ENCODE results near the gene ALG1L2.
"Not testable (repeated sequence)": the region's sequence is repeated elsewhere in the genome, so short reads cannot be mapped to it uniquely, and the experiment has no call there.

The ALG1L2 gene, protein sequence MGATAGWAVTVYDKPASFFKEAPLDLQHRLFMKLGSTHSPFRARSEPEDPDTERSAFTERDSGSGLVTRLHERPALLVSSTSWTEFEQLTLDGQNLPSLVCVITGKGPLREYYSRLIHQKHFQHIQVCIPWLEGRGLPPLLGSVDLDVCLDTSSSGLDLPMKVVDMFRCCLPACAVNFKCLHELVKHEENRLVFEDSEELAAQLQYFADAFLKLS

DNA sequence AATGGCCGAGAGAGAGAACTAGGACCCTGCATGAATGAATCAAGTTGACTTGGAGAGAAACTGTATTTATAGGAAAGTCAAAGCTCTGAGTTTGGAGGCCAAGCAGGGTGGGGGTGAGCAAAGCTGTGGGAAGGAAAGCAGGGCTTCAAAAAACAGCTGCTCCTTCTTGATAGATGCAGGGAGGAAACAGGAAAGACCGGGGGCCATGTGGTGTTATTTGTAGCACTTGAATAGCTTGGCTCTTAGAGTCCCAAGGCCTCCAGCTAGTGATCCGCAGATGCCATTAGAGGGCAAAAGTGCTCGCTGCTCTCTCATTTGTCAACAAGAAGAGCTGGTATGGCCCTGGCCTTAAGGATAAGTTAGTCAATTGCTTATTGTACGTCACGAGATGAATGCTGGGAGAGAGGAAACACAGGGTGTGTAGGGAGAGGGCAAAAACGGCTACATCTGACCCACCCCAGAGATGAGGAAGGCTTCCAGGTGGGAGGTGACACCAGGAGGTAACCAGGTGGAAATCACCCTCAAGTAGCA, at the start of gene ALG1L2:
ALG1L2 (plus strand) TSS at position 481 of the 531 bp plus-strand sequence. CDS start 186 bp downstream, outside the sequence.
- DNase-seq (ENCODE audit: low read depth), result no peak

DNA sequence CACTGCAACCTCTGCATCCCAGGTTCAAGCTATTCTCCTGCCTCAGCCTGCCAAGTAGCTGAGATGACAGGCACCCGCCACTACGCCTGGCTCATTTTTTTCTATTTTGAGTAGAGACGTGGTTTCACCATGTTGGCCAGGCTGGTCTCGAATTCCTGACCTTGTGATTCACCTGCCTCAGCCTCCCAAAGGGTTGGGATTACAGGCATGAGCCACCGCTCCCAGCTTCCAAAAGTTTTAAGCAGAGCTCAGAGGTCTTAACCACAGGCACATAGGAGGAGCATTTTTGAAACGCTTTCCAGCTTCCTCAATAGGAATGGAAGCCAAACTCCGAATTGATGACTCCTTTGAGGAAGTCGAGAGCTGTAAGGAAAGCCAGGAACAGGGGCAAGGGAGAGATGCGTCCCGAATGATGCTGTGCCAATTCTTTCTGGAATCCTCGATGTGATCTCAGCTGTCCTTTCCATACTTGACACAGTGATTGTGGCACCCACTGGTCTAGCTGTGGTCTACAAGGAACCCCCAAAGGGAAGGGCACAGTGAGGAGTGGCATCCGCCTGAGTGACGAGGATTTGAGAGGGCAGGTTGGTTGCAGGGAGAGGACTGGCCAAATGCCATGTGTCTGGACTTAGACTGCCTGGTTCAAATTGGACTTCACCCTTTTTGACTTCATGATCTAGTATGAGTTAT, 44.4 kb upstream of the ALG1L2 start:
- DNase-seq (ENCODE audit: low read depth), result peak; percentile 67

DNA sequence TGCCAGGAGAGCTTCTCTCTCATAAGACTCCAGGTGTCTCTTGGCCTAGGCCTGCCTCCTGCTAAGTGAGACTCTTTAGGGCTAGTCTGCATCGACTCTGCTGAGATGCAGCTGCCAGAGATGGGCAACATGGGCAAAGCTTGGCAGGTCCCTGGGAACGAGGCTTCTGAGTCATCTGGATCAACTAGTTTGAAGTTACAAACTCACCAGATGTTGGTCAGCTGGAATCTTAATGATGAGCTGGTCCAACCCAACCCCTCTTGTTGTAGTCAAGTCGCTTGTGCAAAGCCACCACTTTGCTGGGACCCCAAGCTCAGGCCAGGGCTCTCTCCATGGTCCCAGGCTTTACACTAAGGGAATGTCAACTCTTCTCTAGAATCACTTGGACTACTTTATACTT, 38.9 kb upstream of the ALG1L2 start:
- not testable (repeated sequence) for DNase-seq (ENCODE audit: low read depth)

DNA sequence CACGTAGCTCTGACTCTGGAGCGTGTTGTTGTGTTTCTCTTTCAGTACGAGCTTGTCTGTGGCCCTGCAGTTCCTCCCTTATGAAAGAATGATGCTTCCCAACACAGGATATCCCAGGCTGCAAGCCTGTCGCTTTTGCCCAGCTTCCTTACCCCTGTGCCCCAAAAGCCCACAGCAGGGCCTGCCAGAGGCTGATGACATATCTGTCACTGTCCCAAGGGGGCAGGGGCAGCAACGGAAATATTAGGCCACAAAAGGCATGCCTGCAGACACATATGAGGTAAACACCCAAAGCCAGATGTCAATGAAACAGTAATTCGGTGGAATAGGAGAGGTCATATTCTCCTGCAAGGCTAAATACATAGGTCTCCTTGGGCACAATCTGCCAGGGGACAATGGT, 38.0 kb upstream of the ALG1L2 start:
- DNase-seq (ENCODE audit: low read depth), result not testable (repeated sequence)

DNA sequence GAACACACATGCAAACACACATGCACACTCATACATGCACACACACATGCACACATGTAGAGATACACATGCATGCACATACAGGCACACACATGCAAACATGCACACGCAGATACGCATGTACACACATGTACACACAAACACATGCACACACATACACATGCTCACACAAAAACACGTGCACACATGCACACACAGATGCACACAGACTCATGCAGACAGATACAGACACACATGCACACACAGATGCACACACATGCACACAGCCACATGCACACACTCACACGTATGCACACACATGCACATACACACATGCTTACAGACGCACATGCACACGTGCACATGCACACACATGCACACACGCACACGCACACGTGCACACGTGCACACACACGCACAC, 37.3 kb upstream of the ALG1L2 start:
- DNase-seq (ENCODE audit: low read depth), result no peak

DNA sequence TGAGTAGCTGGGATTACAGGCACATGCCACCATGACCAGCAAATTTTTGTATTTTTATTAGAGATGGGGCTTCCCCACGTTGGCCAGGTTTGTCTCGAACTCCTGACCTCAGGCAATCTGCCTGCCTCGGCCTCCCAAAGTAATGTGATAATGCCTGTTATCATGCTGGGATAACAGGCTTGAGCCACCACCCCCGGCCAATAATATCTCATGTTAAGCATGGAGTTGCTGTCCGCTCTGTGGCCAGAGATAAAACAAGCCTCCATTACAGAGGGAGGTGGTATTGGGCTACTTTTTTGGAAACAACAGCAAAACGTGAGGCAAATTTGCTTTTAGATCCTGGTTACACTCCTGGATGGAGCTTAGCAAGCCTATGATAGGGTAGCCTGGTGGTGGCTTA, 32.9 kb upstream of the ALG1L2 start:
- no peak for DNase-seq (ENCODE audit: low read depth)

DNA sequence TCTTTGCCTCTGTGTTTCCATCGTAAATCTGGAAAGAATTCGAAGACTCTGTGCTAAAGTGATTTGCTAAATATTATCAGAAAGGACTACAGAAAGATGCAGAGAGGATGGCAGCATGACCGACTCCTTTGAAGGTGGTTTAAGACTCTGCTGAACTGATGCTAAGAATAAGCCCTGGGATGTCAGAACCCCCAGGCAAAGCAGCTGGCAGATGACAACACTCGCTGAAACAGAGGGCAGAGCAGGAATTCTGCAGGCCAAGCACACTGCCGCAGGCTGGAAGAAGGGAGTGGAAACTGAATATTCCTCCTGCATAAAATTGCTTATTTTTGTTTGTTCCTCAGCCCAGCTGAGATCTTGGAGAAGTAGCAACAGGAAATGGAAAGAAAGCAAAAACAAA, 29.3 kb upstream of the ALG1L2 start:
- DNase-seq (ENCODE audit: low read depth), result not testable (repeated sequence)

DNA sequence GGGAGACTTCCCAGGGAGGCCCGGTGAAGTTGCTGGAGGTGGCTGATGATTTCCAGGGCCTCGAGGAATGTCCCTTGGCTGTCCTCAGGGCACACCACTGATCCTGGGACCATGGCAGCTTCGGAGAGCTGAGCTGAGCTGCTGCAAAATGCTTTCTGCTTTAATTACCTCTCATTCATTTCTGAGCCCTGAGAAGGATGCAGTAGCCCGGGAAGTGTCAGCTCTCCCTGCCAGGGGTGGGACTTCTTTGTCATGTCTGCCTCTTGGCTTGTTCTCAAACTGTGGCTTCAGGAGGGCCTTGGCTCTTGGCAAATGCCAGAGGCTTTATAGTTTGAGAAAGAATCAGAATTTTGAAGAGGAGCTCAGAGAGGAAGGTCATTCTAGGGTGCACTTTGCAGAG, 28.7 kb upstream of the ALG1L2 start:
- DNase-seq (ENCODE audit: low read depth), result not testable (repeated sequence)

DNA sequence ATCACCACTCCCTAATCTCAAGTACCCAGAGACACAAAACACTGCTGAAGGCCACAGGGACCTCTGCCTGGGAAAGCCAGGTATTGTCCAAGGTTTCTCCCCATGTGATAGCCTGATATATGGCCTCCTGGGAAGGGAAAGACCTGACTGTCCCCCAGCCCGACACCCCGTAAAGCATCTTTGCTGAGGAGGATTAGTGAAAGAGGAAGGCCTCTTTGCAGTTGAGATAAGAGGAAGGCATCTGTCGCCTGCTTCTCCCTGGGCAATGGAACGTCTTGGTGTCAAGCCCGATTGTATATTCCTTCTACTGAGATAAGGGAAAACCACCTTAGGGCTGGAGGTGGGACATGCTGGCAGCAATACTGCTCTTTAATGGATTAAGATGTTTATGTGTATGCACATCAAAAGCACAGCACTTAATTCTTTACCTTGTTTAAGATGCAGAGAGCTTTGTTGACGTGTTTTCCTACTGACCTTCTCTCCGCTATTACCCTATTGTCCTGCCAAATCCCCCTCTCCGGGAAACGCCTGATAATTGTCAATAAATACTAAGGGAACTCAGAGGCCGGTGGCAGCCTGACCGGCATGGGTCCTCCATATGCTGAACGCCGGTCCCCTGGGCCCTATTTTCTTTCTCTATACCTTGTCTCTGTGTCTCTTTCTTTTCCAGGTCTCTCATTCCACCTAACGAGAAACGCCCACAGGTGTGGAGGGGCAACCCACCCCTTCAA, 23.9 kb upstream of the ALG1L2 start:
- DNase-seq (ENCODE audit: low read depth), result not testable (repeated sequence)

DNA sequence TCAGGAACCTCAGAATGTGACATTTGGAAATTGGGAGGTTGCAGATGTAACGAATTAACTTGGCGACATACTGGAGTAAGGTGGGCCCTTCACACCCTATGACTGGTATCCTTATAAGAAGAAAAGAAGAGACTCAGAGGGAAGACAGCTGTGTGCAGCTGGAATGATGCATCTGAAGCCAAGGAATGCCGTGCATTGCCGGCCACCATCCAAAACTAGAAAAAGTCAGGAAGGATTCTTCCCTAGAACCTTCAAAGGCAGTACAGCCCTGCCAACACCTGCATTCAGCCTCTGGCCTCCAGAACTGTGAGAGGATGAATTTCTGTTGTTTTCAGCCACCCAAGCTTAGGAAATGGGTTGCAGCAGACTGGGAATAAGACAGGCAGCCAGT, 23.4 kb upstream of the ALG1L2 start:
- not testable (repeated sequence) for DNase-seq (ENCODE audit: low read depth)

DNA sequence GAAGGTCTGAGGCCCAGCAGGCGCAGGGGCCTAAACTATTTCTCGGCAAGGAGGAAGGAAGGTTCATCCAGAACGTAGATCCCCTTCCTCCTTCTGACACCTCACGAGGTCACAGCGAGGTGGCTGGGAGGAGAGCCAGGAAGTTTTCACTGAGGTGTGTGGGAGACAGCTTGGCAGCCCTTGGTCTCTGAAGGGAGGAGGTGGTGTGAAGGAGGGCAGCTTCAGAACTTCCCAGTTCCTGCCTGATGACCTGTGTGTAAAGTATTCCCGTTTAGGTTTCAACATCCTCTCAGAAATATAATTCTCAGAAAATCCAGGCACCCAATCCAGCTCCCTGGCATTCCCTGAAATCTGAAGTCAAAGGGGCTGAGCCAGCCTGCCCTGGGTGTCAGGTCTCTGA, 22.9 kb upstream of the ALG1L2 start:
- DNase-seq (ENCODE audit: low read depth), result not testable (repeated sequence)

DNA sequence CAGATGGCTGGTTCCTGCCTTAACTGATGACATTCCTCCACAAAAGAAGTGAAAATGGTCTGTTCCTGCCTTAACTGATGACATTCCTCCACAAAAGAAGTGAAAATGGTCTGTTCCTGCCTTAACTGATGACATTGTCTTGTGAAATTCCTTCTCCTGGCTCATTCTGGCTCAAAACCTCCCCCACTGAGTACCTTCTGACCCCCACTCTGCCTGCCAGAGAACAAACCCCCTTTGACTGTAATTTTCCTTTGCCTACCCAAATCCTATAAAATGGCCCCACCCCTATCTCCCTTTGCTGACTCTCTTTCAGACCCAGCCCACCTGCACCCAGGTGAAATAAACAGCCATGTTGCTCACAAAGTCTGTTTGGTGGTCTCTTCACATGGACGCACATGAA, 22.5 kb upstream of the ALG1L2 start:
- not testable (repeated sequence) for DNase-seq (ENCODE audit: low read depth)

DNA sequence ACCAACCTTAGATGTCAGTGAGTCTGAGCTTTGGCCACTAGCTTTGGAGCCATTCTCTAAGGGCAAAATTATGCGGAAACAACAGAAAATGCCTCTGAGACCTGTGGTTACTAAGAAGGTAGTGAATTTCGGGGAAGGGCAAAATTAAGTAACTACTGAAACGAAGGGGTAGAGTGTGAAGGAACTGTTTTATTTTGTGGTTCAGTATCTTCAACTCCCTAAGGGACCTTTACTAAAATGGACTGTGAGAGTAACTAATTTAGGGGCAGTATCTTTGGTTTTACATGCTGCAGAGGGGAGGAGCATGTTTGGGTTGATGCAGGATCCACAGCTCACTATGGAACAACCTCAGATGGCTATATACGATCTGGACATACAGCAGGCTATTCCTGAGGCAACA, 8.0 kb upstream of the ALG1L2 start:
- no peak for DNase-seq (ENCODE audit: low read depth)

DNA sequence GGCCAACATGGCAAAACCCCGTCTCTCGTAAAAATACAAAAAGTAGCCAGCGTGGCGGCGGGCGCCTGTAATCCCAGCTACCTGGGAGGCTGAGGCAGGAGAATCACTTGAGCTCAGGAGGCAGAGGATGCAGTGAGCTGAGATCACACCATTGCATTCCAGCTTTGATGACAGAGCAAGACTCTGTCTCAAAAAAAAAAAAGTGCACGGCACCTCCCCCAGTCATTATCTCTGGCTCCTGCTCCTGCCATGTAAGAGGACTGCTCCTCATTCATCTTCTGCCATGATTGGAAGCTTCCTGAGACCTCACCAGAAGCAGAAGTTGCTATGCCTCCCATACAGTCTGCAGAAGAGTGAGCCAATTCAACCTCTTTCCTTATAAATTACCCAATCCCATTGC, 4.0 kb upstream of the ALG1L2 start:
- DNase-seq (ENCODE audit: low read depth), result no peak

DNA sequence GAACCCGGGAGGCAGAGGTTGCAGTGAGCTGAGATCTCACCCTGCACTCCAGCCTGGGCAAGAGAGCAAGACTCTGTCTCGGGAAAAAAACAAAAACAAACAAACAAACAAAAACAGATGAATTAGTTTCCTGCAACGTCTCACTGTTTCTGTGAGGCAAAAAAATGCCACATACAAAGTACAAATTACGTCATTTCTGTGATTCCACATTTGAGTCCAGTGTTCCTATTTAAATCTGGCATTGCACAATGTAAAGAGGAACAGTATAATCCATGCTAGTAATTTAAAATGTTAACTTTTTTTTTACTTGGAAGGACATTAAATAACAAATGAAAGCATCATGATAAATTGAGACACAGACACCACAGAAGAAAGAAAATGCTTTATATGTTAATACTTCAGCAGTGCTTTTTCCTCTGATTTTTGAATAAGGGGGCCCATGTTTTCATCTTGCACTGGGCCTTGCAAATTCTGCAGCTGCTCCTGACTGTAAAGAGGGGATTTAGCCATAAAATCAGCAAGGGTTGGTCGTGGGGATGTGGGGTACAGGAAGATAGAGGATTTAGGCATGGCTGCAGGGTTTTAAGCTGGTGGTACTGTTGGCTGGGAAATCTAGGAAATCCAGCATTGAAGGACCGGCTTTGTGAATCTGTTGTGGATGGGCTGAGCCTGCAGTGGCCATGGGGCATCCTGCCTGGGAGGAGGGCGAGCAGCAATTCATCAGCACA, 1.9 kb downstream of the ALG1L2 start:
- DNase-seq (ENCODE audit: low read depth), result not testable (repeated sequence)

DNA sequence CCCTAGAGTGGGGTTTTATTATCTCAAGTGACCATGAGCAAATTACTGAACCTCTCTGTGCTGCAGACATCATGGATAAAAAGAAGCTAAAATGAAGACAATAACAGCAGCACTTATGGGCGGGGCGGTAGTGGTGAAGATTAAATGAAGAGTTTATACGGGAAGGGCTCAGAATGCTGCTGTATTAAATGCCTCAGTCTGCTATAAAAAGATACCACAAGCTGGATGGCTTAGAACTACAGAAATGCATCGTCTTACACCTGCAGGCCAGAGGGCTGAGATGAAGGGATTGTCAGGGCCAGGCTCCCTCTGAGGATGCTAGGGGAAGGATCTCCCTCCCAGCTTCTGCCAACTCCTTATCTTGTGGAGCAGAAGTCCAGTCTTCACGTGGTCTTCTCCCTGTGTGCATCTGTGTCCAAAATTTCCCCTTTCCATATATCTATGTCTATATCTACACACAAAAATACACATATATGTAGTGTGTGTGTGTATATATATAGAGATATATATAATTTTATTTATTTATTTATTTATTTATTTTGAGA, 2.9 kb downstream of the ALG1L2 start:
- DNase-seq (ENCODE audit: low read depth), result no peak

DNA sequence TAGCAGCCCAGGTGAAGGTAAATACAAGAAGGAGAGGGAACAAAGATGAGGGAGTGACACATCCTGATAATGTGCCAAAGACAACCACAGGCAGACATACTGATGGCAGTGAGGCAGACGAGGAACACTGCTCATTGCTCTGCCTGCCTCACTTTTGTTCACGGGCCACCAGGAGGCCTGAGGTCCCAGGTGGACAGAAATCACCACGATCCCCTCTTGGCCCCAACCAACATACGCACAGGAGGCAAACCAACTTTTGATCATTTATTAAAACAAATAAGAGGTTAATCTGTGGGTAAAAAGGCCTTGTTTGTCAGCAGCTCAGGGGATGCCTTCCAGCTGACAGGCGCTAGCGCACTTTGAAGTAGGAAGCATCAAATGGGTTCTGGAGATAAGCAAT, 4.2 kb downstream of the ALG1L2 start:
- DNase-seq (ENCODE audit: low read depth), result no peak

DNA sequence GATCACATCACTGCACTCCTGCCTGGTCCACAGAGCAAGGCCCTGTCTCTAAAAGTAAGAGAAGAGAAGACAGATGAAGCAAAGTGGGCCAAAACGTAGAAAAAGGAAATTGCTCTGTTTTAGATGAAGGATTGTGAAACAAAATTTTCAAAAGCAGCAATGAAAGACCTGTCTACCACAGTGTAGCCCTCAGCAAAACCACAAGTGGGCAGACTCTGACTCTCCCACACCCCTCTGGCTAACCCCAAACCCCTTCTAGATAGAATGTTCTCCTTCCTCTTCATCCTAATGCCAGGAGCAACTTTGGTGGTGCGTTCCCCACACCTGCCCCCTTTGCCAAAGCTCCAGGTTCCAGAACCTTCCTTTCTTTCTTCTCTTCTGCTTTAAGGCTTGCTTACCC, 5.0 kb downstream of the ALG1L2 start:
- DNase-seq (ENCODE audit: low read depth), result not testable (repeated sequence)

DNA sequence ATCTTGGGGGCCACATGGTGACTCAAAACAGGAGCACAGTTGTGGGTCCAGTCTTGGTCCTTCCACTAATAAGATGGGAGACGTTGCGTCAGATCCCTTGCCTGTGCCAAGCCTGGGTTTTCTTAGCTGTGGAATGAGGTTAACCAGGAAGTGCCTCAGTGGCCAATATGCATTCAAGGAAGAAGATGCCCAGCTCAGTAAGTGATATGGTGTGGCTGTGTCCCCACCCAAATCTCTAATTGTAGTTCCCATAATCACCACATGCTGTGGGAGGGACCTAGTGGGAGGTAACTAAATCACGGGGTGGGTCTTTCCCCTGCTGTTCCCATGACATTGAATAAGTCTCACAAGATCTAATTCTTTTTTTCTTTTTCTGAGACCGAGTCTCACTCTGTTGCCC, 6.4 kb downstream of the ALG1L2 start:
- DNase-seq (ENCODE audit: low read depth), result no peak

DNA sequence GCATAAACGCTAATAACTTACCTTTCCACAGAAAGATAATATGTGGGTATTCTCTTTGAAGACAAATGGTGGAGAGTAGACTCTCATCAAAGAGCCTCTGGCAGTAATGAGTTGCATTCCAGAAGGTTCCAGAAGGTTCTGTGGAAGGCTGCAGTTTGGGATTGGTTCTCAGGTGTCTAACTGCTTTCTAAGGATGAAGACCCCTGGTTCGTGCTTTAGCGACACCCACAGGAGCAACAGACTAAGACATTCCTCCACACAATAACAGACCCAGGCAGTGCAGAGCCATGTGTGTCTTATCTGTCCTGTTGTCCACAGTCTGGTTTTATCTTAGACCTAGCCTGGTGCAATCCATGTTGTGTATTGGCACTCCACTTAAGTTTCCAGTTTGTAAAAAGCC, 9.1 kb downstream of the ALG1L2 start:
- not testable (repeated sequence) for DNase-seq (ENCODE audit: low read depth)

DNA sequence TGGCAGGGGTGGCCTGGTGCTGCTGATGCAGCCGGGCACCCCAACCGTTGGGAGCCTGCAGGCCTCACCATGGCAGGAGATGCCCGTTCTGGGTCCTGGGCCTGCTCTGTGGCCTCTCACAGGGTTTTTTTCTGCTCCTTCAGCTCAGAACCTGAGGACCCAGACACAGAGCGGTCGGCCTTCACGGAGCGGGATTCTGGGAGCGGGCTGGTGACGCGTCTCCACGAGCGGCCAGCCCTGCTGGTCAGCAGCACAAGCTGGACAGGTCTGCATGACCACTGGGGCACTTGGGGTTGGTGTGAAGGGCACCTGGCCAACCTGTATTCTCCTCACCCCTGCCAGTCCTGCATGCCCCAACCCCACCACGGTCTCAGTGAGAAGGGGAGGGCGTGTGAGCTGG, 10.3 kb downstream of the ALG1L2 start:
- no peak for DNase-seq (ENCODE audit: low read depth)

All from GM04503 (cell line).